C4-2B (cell line): Measurements from ENCODE around the gene CLEC17A.
"Not testable (repeated sequence)": the region's sequence is repeated elsewhere in the genome, so short reads cannot be mapped to it uniquely, and the experiment has no call there.

ENCODE experiments used
- ZFX ChIP-seq: fragments of 450-650 bp; IDR thresholded peaks from 2 replicates; pipeline ENCODE4 v1.6.1; 2017
- TF ChIP-seq, protein P1 (sequence below): fragments of 450-650 bp; conservative IDR thresholded peaks from 2 replicates; pipeline ENCODE4 v1.5.1; 2017; ENCODE audit warnings: mild to moderate bottlenecking

DNA sequence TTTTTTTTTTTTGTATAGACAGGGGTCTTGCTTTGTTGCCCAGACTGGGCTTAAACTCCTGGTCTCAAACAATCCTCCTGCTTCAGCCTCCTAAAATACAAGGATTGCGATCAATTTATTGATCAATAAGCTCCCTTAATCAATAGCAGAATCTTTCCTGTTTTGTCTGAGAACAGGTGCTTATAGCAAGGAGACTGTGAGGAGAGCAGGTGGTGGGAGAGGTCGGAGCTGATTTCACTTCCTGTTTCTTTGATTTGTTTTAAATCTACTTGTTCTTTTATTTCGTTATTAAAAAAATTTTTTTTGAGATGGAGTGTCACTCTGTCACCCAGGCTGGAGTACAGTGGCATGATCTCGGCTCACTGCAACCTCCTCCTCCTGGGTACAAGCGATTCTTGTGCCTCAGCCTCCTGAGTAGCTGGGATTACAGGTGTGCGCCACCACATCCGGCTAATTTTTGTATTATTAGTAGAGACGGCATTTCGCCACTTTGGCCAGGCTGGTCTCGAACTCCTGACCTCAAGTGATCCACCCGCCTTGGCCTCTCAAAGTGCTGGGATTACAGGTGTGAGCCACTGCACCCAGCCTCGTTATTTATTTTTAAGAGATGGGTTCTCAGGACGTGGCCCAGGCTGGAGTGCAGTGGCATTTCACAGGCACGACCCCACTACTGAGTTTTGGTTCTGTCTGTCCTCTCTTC lies 30.7 kb downstream of the CLEC17A start:
- TF ChIP-seq, protein P1, sequence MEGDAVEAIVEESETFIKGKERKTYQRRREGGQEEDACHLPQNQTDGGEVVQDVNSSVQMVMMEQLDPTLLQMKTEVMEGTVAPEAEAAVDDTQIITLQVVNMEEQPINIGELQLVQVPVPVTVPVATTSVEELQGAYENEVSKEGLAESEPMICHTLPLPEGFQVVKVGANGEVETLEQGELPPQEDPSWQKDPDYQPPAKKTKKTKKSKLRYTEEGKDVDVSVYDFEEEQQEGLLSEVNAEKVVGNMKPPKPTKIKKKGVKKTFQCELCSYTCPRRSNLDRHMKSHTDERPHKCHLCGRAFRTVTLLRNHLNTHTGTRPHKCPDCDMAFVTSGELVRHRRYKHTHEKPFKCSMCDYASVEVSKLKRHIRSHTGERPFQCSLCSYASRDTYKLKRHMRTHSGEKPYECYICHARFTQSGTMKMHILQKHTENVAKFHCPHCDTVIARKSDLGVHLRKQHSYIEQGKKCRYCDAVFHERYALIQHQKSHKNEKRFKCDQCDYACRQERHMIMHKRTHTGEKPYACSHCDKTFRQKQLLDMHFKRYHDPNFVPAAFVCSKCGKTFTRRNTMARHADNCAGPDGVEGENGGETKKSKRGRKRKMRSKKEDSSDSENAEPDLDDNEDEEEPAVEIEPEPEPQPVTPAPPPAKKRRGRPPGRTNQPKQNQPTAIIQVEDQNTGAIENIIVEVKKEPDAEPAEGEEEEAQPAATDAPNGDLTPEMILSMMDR: not testable (repeated sequence)
- not testable (repeated sequence) for TF ChIP-seq ZFX
